ENCODE data around the gene RALGPS2. TPM values are rescaled to one million over a fixed set of nuclear protein-coding genes. Genes with fewer than 3 reads are reported as not detected.
"Not testable (repeated sequence)": the region's sequence is repeated elsewhere in the genome, so short reads cannot be mapped to it uniquely, and the experiment has no call there.

RALGPS2 gene
- total RNA-seq, 1 experiment from 2014 or later, result 238 TPM

DNA sequence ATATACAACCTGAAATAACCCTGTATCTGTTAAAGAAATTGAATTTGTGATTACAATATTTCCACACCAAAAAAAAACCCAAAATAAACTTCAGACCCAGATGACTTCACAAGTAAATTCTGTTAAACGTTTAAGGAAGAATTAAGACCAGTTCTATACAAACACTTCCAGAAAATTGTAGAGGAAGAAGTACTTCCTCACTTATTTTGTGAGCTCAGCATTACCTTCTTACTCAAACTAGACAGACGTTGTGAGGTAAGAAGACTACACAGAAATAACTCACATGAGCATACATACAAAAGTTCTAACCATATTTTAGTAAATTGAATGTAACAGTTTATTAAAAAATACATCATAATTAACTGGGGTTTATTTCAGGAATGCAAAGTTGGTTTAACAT is 18.8 kb downstream of the RALGPS2 start:
- DNase-seq, result peak; percentile 39
- no peaks in the 10 kb centered on the region for H3K27me3 ChIP-seq (ENCODE audit: low read length)
- no peak overlapping the region for H3K9ac ChIP-seq (ENCODE audit: low read length)
- peaks cover 89% of the 10 kb centered on the region for H3K36me3 ChIP-seq (ENCODE audit: insufficient read depth, low read length)
- no peaks in the 10 kb centered on the region for H4K20me1 ChIP-seq (ENCODE audit: insufficient read depth, low read depth, low read length)
- peaks cover 99% of the 10 kb centered on the region for H3K79me2 ChIP-seq (ENCODE audit: low read length)
- no peaks in the 10 kb centered on the region for H3K9me3 ChIP-seq (ENCODE audit: low read length)
- no peaks in the 10 kb centered on the region for H3K9me2 ChIP-seq (replicated peaks; ENCODE audit: insufficient read depth, low read length)
- H3K27ac ChIP-seq (ENCODE audit: low read length), result no peak overlapping the region
- no peak overlapping the region for H2AFZ ChIP-seq (ENCODE audit: low read length)
- H3K4me3 ChIP-seq (ENCODE audit: low read length), result no peak overlapping the region
- H3K4me2 ChIP-seq (ENCODE audit: low read depth, low read length, poor library complexity, severe bottlenecking), result no peak overlapping the region
- H3K4me1 ChIP-seq (ENCODE audit: low read length), result no peaks in the 10 kb centered on the region; the same call in 1 of the 2 replicates

DNA sequence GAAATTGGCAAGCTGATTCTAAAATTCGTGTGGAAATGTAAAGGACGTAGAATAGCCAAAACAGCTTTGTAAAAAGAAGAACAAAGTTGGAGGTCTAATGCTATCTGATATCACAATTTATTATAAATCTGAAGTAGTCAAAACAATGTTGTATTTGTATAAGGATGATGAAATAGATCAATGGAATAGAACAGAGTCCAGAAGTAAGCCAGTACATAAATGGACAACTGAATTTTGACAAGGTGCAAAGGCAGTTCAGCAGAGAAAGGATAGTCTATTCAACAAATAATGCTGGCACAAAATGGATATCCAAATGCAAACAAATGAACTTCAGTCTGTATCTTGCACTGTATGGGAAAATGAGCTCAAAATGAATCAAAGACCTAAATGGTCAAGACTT is 20.2 kb downstream of the RALGPS2 start:
- H4K20me1 ChIP-seq (ENCODE audit: insufficient read depth, low read depth, low read length), result no peaks in the 10 kb centered on the region
- H3K9ac ChIP-seq (ENCODE audit: low read length), result no peak overlapping the region
- no peak for DNase-seq
- no peaks in the 10 kb centered on the region for H3K27me3 ChIP-seq (ENCODE audit: low read length)
- no peaks in the 10 kb centered on the region for H3K9me3 ChIP-seq (ENCODE audit: low read length)
- no peaks in the 10 kb centered on the region for H3K9me2 ChIP-seq (replicated peaks; ENCODE audit: insufficient read depth, low read length)
- peaks cover 99% of the 10 kb centered on the region for H3K79me2 ChIP-seq (ENCODE audit: low read length)
- no peak overlapping the region for H2AFZ ChIP-seq (ENCODE audit: low read length)
- peaks cover 8% of the 10 kb centered on the region; the same call in 1 of the 2 replicates for H3K4me1 ChIP-seq (ENCODE audit: low read length)
- H3K4me3 ChIP-seq (ENCODE audit: low read length), result no peak overlapping the region
- H3K4me2 ChIP-seq (ENCODE audit: low read depth, low read length, poor library complexity, severe bottlenecking), result no peak overlapping the region
- no peak overlapping the region for H3K27ac ChIP-seq (ENCODE audit: low read length)
- peaks cover 89% of the 10 kb centered on the region for H3K36me3 ChIP-seq (ENCODE audit: insufficient read depth, low read length)

DNA sequence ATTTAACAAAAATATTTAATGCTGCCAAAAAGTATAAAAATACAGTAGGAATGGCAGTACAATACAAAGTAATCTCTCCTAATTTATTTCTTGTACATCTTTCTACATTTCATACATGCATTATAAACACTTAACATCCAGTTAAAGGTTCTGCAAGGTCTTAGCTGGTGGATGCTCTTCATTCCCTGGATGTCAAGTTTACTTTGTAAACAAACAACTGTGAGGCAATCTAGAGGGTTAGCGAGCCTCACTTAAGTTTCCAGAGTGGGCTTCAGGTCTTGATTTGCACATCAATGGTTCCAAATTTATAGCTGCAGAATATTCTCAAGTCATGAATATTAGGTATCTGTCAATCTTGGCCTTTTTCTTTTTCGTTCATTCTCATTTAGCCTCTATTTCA is 21.3 kb downstream of the RALGPS2 start:
- H3K27ac ChIP-seq (ENCODE audit: low read length), result no peak overlapping the region

DNA sequence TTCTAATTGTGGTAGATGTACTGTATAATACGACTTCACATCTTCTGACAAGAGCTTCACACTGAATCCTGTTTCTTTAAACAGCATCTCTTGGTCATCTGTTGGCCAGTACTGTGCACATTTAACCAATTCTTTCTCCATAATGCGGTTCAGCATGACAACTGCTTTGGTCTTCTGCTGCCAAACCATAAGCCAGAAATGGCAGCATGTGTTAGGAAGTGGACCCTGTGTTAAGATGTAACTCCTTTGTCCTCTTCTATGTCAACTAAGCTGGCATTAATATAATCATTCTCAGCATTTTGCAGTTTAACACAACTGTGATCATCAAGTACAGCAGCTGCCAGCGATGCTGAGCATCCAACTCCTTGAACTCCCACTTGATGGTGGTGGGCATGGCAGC is 22.3 kb downstream of the RALGPS2 start:
- H3K9me3 ChIP-seq (ENCODE audit: low read length); H3K4me2 ChIP-seq (ENCODE audit: low read depth, low read length, poor library complexity, severe bottlenecking); H2AFZ ChIP-seq (ENCODE audit: low read length); H3K4me3 ChIP-seq (ENCODE audit: low read length); H3K9me2 ChIP-seq (replicated peaks; ENCODE audit: insufficient read depth, low read length); H3K27ac ChIP-seq (ENCODE audit: low read length); H3K9ac ChIP-seq (ENCODE audit: low read length); H4K20me1 ChIP-seq (ENCODE audit: insufficient read depth, low read depth, low read length); H3K27me3 ChIP-seq (ENCODE audit: low read length); DNase-seq: not testable (repeated sequence)
- H3K36me3 ChIP-seq (ENCODE audit: insufficient read depth, low read length), result peaks cover 89% of the 10 kb centered on the region
- peaks cover 12% of the 10 kb centered on the region; the same call in 1 of the 2 replicates for H3K4me1 ChIP-seq (ENCODE audit: low read length)
- H3K79me2 ChIP-seq (ENCODE audit: low read length), result peaks cover 99% of the 10 kb centered on the region

More for the DNA sequence above, 21.3 kb downstream of the RALGPS2 start:
- DNase-seq, result no peak
- H4K20me1 ChIP-seq (ENCODE audit: insufficient read depth, low read depth, low read length), result no peaks in the 10 kb centered on the region
- no peaks in the 10 kb centered on the region for H3K27me3 ChIP-seq (ENCODE audit: low read length)
- no peaks in the 10 kb centered on the region for H3K9me3 ChIP-seq (ENCODE audit: low read length)
- H3K9me2 ChIP-seq (replicated peaks; ENCODE audit: insufficient read depth, low read length), result no peaks in the 10 kb centered on the region
- no peak overlapping the region for H2AFZ ChIP-seq (ENCODE audit: low read length)
- H3K4me3 ChIP-seq (ENCODE audit: low read length), result no peak overlapping the region
- no peak overlapping the region for H3K4me2 ChIP-seq (ENCODE audit: low read depth, low read length, poor library complexity, severe bottlenecking)
- H3K4me1 ChIP-seq (ENCODE audit: low read length), result peaks cover 12% of the 10 kb centered on the region; the same call in 1 of the 2 replicates
- H3K79me2 ChIP-seq (ENCODE audit: low read length), result peaks cover 99% of the 10 kb centered on the region
- peaks cover 89% of the 10 kb centered on the region for H3K36me3 ChIP-seq (ENCODE audit: insufficient read depth, low read length)
- H3K9ac ChIP-seq (ENCODE audit: low read length), result no peak overlapping the region

DNA sequence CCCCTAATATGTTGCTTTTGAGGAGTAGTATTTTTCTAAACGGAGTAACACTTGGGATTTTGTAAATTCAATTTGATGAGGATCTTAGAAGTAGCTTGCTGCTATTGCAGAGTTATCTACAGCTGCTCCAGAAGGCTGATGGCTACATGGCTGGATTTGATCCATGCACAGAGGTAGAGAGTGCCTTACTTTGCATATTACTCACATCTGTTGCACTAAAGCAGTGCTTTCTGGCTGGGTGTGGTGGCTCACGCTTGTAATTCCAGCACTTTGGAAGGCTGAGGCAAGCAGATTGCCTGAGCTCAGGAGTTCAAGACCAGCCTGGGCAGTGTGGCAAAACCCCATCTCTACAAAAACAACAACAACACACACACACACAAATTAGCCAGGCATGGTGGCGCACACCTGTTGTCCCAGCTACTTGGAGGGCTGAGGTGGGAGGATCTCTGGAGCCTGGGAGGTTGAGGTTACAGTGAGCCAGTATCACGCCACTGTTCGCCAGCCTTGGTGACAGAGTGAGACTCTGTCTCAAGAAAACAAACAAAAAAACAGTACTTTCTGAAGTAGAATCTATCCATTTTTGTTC is 24.6 kb downstream of the RALGPS2 start:
- Histone ChIP-seq H3K9ac (ENCODE audit: low read length) (no peak overlapping the region), H3K27ac (ENCODE audit: low read length) (peak overlapping the region; percentile 46; the same call in 1 of the 2 replicates), H3K36me3 (ENCODE audit: insufficient read depth, low read length) (peaks cover 88% of the 10 kb centered on the region), H3K9me3 (ENCODE audit: low read length) (peaks cover 3% of the 10 kb centered on the region; the same call in 1 of the 2 replicates), H3K4me2 (ENCODE audit: low read depth, low read length, poor library complexity, severe bottlenecking) (no peak overlapping the region), H3K4me1 (ENCODE audit: low read length) (peaks cover 12% of the 10 kb centered on the region; the same call in 1 of the 2 replicates), H2AFZ (ENCODE audit: low read length) (no peak overlapping the region), H3K27me3 (ENCODE audit: low read length) (no peaks in the 10 kb centered on the region), H4K20me1 (ENCODE audit: insufficient read depth, low read depth, low read length) (no peaks in the 10 kb centered on the region), H3K4me3 (ENCODE audit: low read length) (no peak overlapping the region), H3K79me2 (ENCODE audit: low read length) (peaks cover 98% of the 10 kb centered on the region), H3K9me2 (replicated peaks; ENCODE audit: insufficient read depth, low read length) (no peaks in the 10 kb centered on the region)
- no peak for DNase-seq

DNA sequence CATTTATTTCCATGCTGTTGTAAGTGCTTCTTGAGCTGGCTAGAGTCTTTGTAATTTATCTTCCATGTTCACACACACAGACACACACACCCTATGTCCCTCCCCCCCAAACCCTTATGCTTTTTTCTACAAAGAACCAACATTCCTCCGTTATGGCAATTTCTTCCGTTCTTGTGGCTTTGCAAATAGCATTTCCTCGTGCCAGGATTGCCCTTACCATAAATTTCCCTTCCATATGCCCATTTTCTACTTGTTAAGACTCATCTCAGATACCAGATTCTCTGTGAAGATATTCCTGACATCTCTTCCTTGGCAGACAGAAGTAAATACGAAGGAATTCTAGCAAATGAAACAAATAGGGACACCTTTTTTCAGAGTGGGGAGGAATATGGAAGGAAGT is 26.0 kb downstream of the RALGPS2 start:
- H3K36me3 ChIP-seq (ENCODE audit: insufficient read depth, low read length), result peaks cover 91% of the 10 kb centered on the region
- no peaks in the 10 kb centered on the region for H3K9me2 ChIP-seq (replicated peaks; ENCODE audit: insufficient read depth, low read length)
- H3K9ac ChIP-seq (ENCODE audit: low read length), result no peak overlapping the region
- no peak overlapping the region for H3K4me3 ChIP-seq (ENCODE audit: low read length)
- no peak overlapping the region for H3K4me2 ChIP-seq (ENCODE audit: low read depth, low read length, poor library complexity, severe bottlenecking)
- DNase-seq, result no peak
- peaks cover 3% of the 10 kb centered on the region; the same call in 1 of the 2 replicates for H3K9me3 ChIP-seq (ENCODE audit: low read length)
- H3K27me3 ChIP-seq (ENCODE audit: low read length), result no peaks in the 10 kb centered on the region
- H4K20me1 ChIP-seq (ENCODE audit: insufficient read depth, low read depth, low read length), result no peaks in the 10 kb centered on the region
- no peak overlapping the region for H2AFZ ChIP-seq (ENCODE audit: low read length)
- no peak overlapping the region for H3K27ac ChIP-seq (ENCODE audit: low read length)
- H3K79me2 ChIP-seq (ENCODE audit: low read length), result peaks cover 98% of the 10 kb centered on the region
- H3K4me1 ChIP-seq (ENCODE audit: low read length), result peaks cover 15% of the 10 kb centered on the region; the same call in 1 of the 2 replicates

DNA sequence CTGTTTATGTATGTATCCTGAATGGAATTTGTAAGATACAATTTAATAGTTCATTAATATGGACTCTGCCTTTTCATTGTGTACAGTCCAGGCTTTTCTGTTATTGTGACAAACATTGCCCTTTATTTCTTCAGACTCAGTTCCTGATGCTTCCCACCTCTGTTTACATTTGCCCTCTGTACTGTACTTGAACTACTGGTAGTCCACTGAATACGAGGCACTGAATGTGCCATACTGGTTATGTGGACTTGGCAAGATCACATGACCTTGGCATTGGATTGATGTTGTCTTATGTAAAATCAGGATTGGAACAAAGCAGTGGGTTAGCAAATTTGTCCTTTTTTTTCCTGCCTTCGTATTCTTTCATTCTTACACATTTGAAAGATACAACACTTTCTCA is 27.8 kb downstream of the RALGPS2 start:
- peaks cover 10% of the 10 kb centered on the region for H4K20me1 ChIP-seq (ENCODE audit: insufficient read depth, low read depth, low read length)
- H3K27me3 ChIP-seq (ENCODE audit: low read length), result no peaks in the 10 kb centered on the region
- peaks cover 93% of the 10 kb centered on the region for H3K36me3 ChIP-seq (ENCODE audit: insufficient read depth, low read length)
- H3K9ac ChIP-seq (ENCODE audit: low read length), result no peak overlapping the region
- H3K4me1 ChIP-seq (ENCODE audit: low read length), result peaks cover 15% of the 10 kb centered on the region; the same call in 1 of the 2 replicates
- no peak overlapping the region for H3K4me3 ChIP-seq (ENCODE audit: low read length)
- peaks cover 99% of the 10 kb centered on the region for H3K79me2 ChIP-seq (ENCODE audit: low read length)
- H3K27ac ChIP-seq (ENCODE audit: low read length), result no peak overlapping the region
- H3K9me2 ChIP-seq (replicated peaks; ENCODE audit: insufficient read depth, low read length), result no peaks in the 10 kb centered on the region
- DNase-seq, result no peak
- H2AFZ ChIP-seq (ENCODE audit: low read length), result no peak overlapping the region
- H3K9me3 ChIP-seq (ENCODE audit: low read length), result peaks cover 8% of the 10 kb centered on the region; the same call in 1 of the 2 replicates
- H3K4me2 ChIP-seq (ENCODE audit: low read depth, low read length, poor library complexity, severe bottlenecking), result no peak overlapping the region

DNA sequence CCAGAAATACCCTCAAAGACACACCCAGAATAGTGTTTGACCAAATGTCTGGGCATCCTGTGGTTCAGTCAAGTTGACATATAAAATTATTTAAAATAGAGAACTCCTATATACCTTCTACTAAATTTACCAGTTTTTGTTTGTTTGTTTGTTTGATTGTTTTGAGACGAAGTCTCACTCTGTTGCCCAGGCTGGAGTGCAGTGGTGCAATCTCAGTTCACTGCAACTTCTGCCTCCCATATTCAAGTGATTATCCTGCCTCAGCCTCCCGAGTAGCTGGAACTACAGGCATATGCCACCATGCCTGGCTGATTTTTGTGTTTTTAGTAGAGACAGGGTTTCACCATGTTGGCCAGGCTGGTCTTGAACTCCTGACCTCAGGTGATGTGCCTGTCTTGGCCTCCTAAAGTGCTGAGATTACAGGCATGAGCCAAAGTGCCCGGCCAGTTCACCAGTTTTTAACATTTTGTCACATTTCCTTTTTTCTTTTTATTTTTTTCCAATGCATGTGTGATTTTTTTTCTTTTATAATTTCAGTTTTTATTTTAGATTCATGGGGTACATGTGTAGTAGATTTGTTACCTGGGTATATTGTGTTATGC is 29.7 kb downstream of the RALGPS2 start:
- H3K27ac ChIP-seq (ENCODE audit: low read length); H3K4me1 ChIP-seq (ENCODE audit: low read length); H2AFZ ChIP-seq (ENCODE audit: low read length); H3K4me3 ChIP-seq (ENCODE audit: low read length); H4K20me1 ChIP-seq (ENCODE audit: insufficient read depth, low read depth, low read length); H3K9ac ChIP-seq (ENCODE audit: low read length); H3K9me2 ChIP-seq (replicated peaks; ENCODE audit: insufficient read depth, low read length); H3K4me2 ChIP-seq (ENCODE audit: low read depth, low read length, poor library complexity, severe bottlenecking); H3K9me3 ChIP-seq (ENCODE audit: low read length); DNase-seq; H3K27me3 ChIP-seq (ENCODE audit: low read length): not testable (repeated sequence)
- H3K79me2 ChIP-seq (ENCODE audit: low read length), result peaks cover 99% of the 10 kb centered on the region
- H3K36me3 ChIP-seq (ENCODE audit: insufficient read depth, low read length), result peaks cover 95% of the 10 kb centered on the region
